WTC11 (cell line): Measurements from ENCODE around the gene IFT88.

Experiments used
- ATF1 ChIP-seq: sonication (generic); formaldehyde crosslinking; IDR thresholded peaks from 2 replicates; pipeline ENCODE4 v1.8.1; 2023; ENCODE audit warnings: mild to moderate bottlenecking, moderate library complexity, missing genetic modification reagents
- ATF6 ChIP-seq: sonication (generic); formaldehyde crosslinking; IDR thresholded peaks from 2 replicates; pipeline ENCODE4 v1.8.1; 2023; ENCODE audit warnings: mild to moderate bottlenecking, missing genetic modification reagents
- CTCF ChIP-seq: fragments of 200-600 bp; IDR thresholded peaks from 2 replicates; pipeline ENCODE4 v1.8.0; 2022; ENCODE audit warnings: antibody characterized with exemption
- ELF4 ChIP-seq: sonication (generic); formaldehyde crosslinking; IDR thresholded peaks from 2 replicates; pipeline ENCODE4 v1.8.1; 2022; ENCODE audit warnings: low read depth, mild to moderate bottlenecking, moderate library complexity, missing genetic modification reagents
- IRF2 ChIP-seq: sonication (generic); formaldehyde crosslinking; IDR thresholded peaks from 2 replicates; pipeline ENCODE4 v1.8.0; 2022; ENCODE audit warnings: low read depth, missing genetic modification reagents, borderline replicate concordance
- KAT7 ChIP-seq: sonication (generic); formaldehyde crosslinking; IDR thresholded peaks from 2 replicates; pipeline ENCODE4 v1.8.1; 2023; ENCODE audit warnings: missing genetic modification reagents, mild to moderate bottlenecking, borderline replicate concordance
- NFYB ChIP-seq: sonication (generic); formaldehyde crosslinking; conservative IDR thresholded peaks from 2 replicates; pipeline ENCODE4 v1.8.0; 2022; ENCODE audit warnings: low read depth, missing genetic modification reagents
- TP53 ChIP-seq: sonication (generic); formaldehyde crosslinking; IDR thresholded peaks from 2 replicates; pipeline ENCODE4 v1.8.1; 2023; ENCODE audit warnings: mild to moderate bottlenecking, missing genetic modification reagents
- ZBTB21 ChIP-seq: sonication (generic); formaldehyde crosslinking; IDR thresholded peaks from 2 replicates; pipeline ENCODE4 v1.8.1; 2023; ENCODE audit warnings: mild to moderate bottlenecking, missing genetic modification reagents, borderline replicate concordance
- ZNF263 ChIP-seq: sonication (generic); formaldehyde crosslinking; IDR thresholded peaks from 2 replicates; pipeline ENCODE4 v1.8.1; 2022; ENCODE audit warnings: low read depth, mild to moderate bottlenecking, moderate library complexity, missing genetic modification reagents
- ZNF532 ChIP-seq: fragments of 250-450 bp; sonication (Bioruptor Pico); IDR thresholded peaks from 2 replicates; pipeline ENCODE4 v1.9.0; 2021; ENCODE audit warnings: mild to moderate bottlenecking, borderline replicate concordance
- TF ChIP-seq, protein P1 (sequence below): sonication (generic); formaldehyde crosslinking; IDR thresholded peaks from 2 replicates; pipeline ENCODE4 v1.8.0; 2022; ENCODE audit warnings: mild to moderate bottlenecking, missing genetic modification reagents
- TF ChIP-seq, protein P2 (sequence below): sonication (generic); formaldehyde crosslinking; IDR thresholded peaks from 2 replicates; pipeline ENCODE4 v1.8.1; 2023; ENCODE audit warnings: mild to moderate bottlenecking, missing genetic modification reagents, borderline replicate concordance
- TF ChIP-seq, protein P3 (sequence below): sonication (generic); formaldehyde crosslinking; IDR thresholded peaks from 2 replicates; pipeline ENCODE4 v1.8.0; 2023; ENCODE audit warnings: missing genetic modification reagents

- TF ChIP-seq ELF4 (no peak), CTCF (no peak), NFYB (no peak), ATF6 (CRISPR knock-in tag) (no peak), ATF1 (CRISPR knock-in tag) (no peak), KAT7 (CRISPR knock-in tag) (no peak), ZNF263 (CRISPR knock-in tag) (no peak), ZNF532 (CRISPR knock-in tag) (no peak), IRF2 (CRISPR knock-in tag) (no peak), ZBTB21 (CRISPR knock-in tag) (no peak), TP53 (CRISPR knock-in tag) (no peak)
- TF ChIP-seq, protein P1, sequence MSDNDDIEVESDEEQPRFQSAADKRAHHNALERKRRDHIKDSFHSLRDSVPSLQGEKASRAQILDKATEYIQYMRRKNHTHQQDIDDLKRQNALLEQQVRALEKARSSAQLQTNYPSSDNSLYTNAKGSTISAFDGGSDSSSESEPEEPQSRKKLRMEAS (CRISPR knock-in tag): no peak
- TF ChIP-seq, protein P2, sequence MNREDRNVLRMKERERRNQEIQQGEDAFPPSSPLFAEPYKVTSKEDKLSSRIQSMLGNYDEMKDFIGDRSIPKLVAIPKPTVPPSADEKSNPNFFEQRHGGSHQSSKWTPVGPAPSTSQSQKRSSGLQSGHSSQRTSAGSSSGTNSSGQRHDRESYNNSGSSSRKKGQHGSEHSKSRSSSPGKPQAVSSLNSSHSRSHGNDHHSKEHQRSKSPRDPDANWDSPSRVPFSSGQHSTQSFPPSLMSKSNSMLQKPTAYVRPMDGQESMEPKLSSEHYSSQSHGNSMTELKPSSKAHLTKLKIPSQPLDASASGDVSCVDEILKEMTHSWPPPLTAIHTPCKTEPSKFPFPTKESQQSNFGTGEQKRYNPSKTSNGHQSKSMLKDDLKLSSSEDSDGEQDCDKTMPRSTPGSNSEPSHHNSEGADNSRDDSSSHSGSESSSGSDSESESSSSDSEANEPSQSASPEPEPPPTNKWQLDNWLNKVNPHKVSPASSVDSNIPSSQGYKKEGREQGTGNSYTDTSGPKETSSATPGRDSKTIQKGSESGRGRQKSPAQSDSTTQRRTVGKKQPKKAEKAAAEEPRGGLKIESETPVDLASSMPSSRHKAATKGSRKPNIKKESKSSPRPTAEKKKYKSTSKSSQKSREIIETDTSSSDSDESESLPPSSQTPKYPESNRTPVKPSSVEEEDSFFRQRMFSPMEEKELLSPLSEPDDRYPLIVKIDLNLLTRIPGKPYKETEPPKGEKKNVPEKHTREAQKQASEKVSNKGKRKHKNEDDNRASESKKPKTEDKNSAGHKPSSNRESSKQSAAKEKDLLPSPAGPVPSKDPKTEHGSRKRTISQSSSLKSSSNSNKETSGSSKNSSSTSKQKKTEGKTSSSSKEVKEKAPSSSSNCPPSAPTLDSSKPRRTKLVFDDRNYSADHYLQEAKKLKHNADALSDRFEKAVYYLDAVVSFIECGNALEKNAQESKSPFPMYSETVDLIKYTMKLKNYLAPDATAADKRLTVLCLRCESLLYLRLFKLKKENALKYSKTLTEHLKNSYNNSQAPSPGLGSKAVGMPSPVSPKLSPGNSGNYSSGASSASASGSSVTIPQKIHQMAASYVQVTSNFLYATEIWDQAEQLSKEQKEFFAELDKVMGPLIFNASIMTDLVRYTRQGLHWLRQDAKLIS: no peak
- TF ChIP-seq, protein P3, sequence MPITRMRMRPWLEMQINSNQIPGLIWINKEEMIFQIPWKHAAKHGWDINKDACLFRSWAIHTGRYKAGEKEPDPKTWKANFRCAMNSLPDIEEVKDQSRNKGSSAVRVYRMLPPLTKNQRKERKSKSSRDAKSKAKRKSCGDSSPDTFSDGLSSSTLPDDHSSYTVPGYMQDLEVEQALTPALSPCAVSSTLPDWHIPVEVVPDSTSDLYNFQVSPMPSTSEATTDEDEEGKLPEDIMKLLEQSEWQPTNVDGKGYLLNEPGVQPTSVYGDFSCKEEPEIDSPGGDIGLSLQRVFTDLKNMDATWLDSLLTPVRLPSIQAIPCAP (CRISPR knock-in tag): no peak
Measured at GRCh38 chr13:20573636-20574035, 6.7 kb downstream of the IFT88 start.
